ENCODE results near the gene PCTP.

GRCh38 chr17:55769625-55770000 lies 18.8 kb downstream of the PCTP start:
- TF ChIP-seq CTCF (IDR thresholded peaks at IDR 0.05; ENCODE audit: insufficient read depth, low read length, poor library complexity, severe bottlenecking), result no peak
- no peak for TF ChIP-seq EZH2phosphoT487 (conservative IDR thresholded peaks at IDR 0.05; ENCODE audit: low read length)
